ENCODE results near the gene RSPH10B.
"Not testable (repeated sequence)": the region's sequence is repeated elsewhere in the genome, so short reads cannot be mapped to it uniquely, and the experiment has no call there.

The RSPH10B gene

DNA sequence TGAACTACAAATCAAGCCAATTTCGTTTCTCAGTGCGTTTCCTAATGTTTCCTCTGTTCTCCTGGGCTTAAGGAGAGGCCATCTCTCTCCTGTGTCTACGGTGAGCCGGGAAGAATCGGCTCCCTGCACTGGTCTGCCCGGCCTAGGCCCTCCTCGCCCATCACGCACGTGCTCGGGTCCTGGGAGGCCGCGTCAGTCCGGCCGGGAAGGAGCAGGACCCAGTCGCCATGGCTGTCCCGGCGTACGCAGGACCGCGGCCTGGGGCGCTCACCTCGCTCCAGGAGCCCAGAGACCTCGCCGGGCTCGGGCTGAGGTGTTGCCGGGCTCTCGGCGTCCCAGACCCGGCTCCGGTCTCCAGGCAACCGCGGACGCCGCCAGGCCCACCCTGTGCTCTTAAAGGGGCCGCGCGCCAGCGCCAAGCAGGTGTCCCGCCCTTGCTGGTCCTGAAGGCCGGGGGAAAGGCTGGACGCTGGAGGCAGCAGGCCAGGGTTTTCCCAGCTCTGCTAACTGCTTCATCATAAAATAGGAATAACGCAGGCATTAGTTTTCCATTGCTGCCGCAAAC, at the start of gene RSPH10B:
RSPH10B (minus strand) TSS at position 343 of the 565 bp plus-strand sequence. CDS start 3,573 bp downstream, outside the sequence.
- DNase-seq: not testable (repeated sequence)

DNA sequence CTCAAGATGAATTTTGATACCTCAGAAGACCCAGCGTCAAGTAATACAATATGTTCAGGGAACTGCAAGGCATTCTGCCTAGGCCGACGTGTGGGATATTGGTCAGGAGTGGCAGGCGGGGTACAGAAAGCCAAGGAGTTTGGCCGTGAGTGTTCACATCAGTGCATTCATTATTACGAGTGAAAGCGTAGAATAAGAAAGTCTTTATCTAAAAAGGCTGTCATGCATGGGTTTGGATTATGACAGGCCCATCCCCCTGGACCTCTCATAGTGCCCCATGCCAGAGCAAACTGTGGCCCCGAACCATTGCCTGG, 46.1 kb upstream of the RSPH10B start:
- no peak for DNase-seq

- peak; percentile 41 for DNase-seq
Measured at GRCh38 chr7:6015917-6016652, 45.6 kb upstream of the RSPH10B start.

- DNase-seq: no peak
Measured at GRCh38 chr7:6012355-6013104, 42.0 kb upstream of the RSPH10B start.

DNA sequence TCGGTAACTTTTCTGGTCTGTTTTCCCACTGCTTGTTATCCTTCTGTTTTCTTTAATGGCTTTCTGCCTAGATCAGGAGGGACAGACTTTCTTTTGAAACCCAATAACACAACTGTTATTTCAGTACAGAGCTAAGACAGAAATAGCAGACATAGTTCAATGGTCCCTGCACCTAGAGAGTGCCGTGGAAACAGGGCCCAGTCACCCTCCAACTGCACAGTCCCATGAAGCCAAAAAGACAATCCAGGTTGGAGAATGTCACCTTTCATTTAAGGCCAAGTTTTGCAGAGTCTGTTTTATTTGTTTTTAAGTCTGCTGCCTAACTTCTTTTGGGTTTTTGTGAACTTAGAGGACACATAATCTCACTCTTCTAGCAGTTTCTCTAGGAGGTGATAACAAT, 41.1 kb upstream of the RSPH10B start:
- DNase-seq: no peak

GRCh38 chr7:6010370-6010769, 39.9 kb upstream of the RSPH10B start:
- DNase-seq: not testable (repeated sequence)

- DNase-seq: peak; percentile 98
Measured at GRCh38 chr7:6008668-6009611, 38.5 kb upstream of the RSPH10B start, which contains the start of the genes AIMP2 and PMS2. TSS of gene AIMP2 (plus strand) at chr7:6009272. CDS start at chr7:6009364, 92 bp downstream. TSS of gene PMS2 (minus strand) at chr7:6009049. CDS start at chr7:6009019, 30 bp downstream.

GRCh38 chr7:6007835-6008590, 37.5 kb upstream of the RSPH10B start:
- not testable (repeated sequence) for DNase-seq

- DNase-seq: no peak
Measured at GRCh38 chr7:6007386-6007785, 36.9 kb upstream of the RSPH10B start.

- no peak for DNase-seq
Measured at GRCh38 chr7:5997210-5997808, 26.8 kb upstream of the RSPH10B start.

DNA sequence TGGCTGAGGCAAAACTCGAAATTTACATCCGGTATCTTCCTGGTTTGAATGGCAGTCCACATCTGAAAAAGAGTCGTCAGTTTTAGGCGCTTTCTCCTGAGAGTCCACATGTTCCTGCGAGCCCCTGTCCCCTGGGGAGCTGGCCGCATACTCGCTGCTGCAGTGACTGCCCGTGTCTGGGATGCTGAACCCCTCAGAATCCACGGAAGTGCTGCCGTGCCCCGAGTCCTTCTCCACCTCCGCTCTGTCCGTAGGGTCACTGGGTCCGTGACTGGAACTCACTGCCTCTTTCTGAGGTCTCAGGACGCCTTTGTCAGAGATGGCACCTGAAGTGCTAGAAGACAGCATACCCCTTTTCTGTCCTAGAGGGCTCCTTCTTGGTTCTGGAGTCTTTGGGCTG, 16.6 kb upstream of the RSPH10B start:
- not testable (repeated sequence) for DNase-seq

GRCh38 chr7:5979680-5980314, 9.3 kb upstream of the RSPH10B start:
- not testable (repeated sequence) for DNase-seq

- DNase-seq: not testable (repeated sequence)
Measured at GRCh38 chr7:5973580-5973979, 3.1 kb upstream of the RSPH10B start.

DNA sequence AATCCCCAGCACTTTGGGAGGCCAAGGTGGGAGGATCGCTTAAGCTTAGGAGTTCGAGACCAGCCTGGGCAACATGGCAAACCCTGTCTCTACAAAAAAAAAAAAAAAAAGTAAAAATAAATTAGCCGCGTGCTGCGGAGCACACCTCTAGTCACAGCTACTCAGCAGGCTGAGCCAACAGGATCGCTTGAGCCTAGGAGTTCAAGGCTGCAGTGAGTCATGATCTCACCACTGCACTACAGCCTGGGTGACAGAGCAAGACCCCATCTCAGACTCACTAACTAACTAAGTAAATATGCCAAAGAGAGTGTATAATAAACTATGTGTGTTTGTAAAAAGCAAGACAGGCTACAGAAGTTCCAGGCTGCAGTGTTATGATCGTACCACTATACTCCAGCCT, 6.7 kb downstream of the RSPH10B start:
- DNase-seq: not testable (repeated sequence)

DNA sequence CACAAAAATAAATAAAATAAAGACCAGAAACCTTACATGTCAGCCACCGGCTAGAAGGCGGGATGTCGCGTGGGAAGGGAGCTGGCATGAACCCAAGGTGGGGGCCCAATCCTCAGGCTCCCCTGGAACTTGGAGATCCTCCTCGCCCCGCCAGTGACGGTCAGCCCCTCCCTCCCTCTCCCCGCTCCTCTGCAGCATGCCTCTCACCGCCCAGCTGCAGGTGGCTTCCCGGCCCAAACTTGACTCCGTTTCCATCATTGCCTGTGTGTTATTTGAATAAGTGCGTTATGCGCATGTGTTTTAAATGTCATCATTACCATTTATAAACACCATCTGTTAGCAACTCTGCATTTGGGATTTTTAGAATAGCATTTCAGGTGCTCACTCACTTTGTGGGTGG, 7.3 kb downstream of the RSPH10B start:
- not testable (repeated sequence) for DNase-seq

DNA sequence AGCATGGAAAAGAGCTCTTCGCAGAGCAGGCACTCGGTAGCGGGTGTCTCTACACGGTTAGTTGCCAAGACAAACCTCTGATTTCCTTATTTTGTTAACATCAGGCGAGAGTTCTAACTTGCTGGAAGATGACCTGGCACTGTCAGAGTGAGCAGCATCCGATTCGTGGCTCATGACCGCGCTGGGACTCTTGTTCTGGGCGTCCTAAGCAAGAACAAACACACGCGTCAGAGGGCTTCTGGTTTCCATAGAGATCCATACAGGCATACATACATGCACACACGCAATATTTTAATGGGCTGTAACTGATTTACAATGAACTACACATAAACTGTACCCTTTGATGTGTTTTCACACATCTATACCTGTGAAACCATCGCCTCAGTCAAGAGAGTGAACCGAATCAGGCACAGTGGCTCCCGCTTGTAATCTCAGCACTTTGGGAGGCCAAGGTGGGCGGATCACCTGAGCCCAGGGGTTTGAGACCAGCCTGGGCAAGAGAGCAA, 35.5 kb downstream of the RSPH10B start:
- not testable (repeated sequence) for DNase-seq

GRCh38 chr7:5931905-5932644, 38.4 kb downstream of the RSPH10B start:
- not testable (repeated sequence) for DNase-seq

- not testable (repeated sequence) for DNase-seq
Measured at GRCh38 chr7:5931250-5931649, 39.2 kb downstream of the RSPH10B start.

- DNase-seq: not testable (repeated sequence)
Measured at GRCh38 chr7:5930290-5930689, 40.2 kb downstream of the RSPH10B start.
